GM19468 (cell line): ENCODE data around the gene LARP6.
"Not testable (repeated sequence)": the region's sequence is repeated elsewhere in the genome, so short reads cannot be mapped to it uniquely, and the experiment has no call there.

Source experiments
- ATAC-seq: cut with Tn5 transposase; IDR thresholded peaks from one replicate; pipeline ENCODE4 v1.9.1; 2021; ENCODE audit warnings: mild to moderate bottlenecking, moderate library complexity, moderate number of reproducible peaks; ENCODE audit not compliant: unreplicated experiment; ENCODE audit errors: extremely low read depth

Gene LARP6

GRCh38 chr15:70859322-70859908, 5.5 kb upstream of the LARP6 start:
- no peak for ATAC-seq

DNA sequence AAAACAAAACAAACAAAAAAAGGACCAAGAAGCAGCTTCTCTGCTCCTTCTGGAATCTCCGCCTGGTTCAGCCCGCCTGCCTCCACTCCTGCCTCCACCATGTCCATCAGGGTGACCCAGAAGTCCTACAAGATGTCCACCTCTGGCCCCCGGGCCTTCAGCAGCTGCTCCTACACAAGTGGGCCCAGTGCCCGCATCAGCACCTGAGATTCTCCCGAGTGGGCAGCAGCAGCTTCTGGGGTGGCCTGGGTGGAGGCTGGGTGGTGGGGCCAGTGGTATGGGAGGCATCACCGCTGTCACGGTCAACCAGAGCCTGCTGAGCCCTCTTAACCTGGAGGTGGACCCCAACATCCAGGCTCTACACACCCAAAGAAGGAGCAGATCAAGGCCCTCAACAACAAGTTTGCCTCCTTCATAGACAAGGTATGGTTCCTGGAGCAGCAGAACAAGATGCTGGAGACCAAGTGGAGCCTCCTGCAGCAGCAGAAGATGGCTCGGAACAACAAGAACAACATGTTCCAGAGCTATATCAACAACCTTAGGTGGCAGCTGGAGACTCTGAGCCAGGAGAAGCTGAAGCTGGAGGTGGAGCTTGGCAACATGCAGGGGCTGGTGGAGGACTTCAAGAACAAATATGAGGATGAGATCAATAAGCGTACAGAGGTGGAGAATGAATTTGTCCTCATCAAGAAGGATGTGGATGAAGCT, 4.8 kb upstream of the LARP6 start:
- ATAC-seq: not testable (repeated sequence)

- no peak for ATAC-seq
Measured at GRCh38 chr15:70857562-70858285, 3.8 kb upstream of the LARP6 start.

- no peak for ATAC-seq
Measured at GRCh38 chr15:70856884-70857561, 3.1 kb upstream of the LARP6 start.

DNA sequence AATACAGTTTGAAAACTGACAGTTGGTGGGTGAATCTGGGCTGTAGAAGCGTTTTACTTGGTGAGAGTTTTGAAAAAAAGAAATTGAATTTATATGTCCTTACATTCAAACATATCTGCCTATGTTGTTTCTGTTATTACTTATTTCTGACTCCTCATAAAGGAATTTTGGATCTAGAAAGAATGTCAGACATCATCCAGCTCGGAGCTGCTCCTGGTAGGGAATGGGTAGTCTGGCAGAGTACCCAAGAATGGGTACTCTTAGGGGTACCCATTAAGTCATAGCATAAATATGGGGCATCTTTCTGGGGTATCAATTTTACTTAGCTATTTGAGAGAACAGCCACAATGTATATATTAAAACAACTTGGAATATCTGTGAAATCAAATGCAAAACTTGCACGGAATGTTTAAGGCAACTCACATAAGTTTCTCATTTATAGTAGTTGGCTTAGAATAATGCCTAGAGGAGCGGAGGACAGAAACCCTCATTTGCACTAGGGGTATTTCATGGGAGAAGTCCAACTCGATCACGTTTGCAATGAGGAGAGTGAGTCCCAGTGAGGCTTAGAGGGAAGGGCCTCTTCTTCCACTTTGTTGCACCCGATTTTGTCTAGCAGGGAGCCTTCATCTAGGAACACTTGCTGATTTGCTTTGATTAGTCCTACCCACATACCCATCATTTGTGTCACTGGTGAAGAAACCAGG, 2.4 kb upstream of the LARP6 start:
- no peak for ATAC-seq

DNA sequence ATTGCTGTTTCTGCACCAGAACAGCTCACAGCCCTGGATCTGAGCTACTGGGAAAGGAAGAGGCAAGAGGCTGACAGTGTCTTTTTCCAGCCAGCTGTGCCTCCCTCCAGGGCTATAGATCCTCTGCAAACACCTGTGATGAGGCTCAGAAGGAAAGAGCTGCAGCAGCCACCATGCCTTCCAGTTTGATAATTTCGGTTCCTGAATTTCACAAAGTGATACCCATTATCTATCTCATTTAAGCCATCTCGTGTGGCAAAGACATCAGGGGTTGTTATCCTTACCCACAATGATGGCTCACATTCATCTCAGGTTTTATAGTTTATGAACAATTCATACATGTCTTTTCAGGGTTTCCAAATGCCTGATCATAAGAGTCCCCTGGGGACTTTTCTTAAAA, 1.8 kb upstream of the LARP6 start:
- ATAC-seq: no peak

GRCh38 chr15:70854666-70854976, 664 bp upstream of the LARP6 start:
- no peak for ATAC-seq

DNA sequence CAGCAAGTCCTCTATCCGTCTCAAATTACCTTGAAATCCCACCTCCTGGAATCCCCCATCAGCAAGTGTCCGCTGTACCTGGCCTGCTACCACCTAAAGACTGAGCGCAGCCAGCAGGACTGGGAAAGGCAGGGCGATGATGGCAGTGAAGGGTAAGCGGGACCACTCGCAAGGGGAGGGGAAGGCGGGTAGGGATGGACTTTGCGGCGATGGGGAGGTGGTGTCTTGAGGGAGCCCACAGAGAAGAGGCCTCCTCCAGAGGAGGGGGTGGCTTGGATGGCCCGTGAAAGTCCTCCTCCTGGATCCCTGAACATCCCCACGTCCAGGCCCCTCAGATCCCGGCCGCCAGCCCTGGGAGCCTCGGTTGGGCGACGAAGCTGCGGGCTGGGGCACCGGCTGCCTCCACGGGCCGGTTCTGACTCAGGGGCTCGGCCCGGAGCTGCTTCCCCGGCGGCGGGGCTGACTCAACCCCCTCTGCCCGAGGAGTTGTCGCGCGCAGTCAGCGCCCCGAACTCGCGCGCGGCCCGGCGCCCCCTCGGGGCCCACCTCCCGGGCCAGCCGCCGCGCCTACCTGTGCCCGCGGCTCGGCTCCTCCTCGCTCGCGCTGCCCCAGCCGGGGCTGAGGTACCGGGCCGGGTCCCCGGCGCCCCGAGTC, 512 bp downstream of the LARP6 start:
- ATAC-seq: no peak

GRCh38 chr15:70852501-70853317, 1.2 kb downstream of the LARP6 start:
- no peak for ATAC-seq

DNA sequence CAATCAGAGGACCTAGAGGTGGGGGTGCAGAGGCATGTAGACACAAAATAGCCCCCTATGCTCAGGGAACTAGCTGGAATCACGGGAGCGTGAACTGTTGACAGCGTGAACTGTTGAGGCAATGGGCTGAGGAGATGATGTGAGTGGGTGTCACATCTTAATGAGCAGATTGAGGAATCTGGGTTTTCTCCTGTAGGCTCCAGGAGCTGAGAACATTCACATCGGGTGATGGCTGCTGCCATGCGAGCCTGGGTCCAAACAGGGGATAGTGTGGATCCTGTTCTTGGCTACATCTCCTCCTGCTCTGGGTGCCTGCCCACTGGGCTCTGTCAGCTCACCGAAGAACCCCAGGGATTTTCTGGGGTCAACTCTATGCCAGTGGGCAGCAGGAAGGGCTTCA, 2.1 kb downstream of the LARP6 start:
- no peak for ATAC-seq

DNA sequence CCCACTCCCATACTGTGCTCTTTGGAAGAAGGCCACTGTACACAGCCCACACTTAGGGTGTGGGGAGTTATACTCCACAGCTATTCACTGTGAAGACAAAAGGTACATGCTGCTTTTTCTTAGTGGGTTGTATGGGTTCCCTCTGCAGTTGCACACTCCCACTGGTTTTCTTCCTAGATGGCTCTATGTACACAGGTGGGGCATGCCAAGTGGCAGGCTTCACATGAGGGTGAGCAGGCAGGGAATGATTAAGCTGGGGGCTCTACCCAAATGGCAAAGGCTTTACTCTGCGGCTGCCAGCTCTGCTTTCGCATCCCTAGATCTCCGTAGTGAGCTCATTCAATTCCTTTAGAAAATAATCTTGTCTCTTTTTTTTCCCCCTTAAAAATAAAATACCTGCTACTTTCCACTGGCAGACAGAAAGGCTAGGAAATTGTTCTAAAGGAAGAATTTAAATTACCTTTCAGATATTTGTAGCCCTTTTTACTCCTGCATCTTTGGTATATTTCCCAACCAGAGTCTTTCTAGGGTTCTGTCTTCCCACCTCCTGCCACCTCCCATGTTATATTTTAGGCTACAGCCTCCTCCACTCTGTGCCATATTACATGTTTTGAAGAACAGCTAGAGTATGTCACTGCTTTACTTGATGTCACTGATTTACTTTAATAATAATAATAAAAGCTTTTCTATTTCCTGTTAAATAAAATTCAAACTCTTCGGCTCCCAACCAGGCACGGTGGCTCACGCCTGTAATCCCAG, 8.2 kb downstream of the LARP6 start:
- ATAC-seq: no peak

GRCh38 chr15:70837476-70837875, 16.5 kb downstream of the LARP6 start:
- no peak for ATAC-seq

DNA sequence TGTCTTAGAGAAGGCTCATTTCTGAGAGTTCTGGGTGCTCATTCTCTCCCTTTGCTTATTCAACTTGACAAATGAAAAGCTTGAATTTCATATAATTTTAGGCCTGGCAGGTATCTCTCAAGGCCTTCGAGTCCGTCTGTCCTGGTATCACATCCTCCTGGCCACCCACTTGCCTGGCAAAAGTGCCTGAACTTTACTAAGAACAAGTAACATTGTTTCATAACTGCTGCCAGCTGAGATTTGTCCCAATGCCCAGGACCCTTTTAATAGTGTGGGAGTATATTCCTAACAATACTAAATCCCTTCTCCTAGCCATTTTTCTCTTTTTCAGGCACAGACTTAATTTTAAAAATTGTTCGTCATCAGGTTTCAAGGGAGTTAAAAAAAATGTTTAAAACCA, 18.1 kb downstream of the LARP6 start:
- ATAC-seq: no peak

- no peak for ATAC-seq
Measured at GRCh38 chr15:70835415-70835814, 18.5 kb downstream of the LARP6 start.

GRCh38 chr15:70834999-70835398, 19.0 kb downstream of the LARP6 start:
- ATAC-seq: no peak

- ATAC-seq: no peak
Measured at GRCh38 chr15:70833861-70834765, 19.8 kb downstream of the LARP6 start.

GRCh38 chr15:70833422-70833821, 20.5 kb downstream of the LARP6 start:
- no peak for ATAC-seq

GRCh38 chr15:70832176-70832575, 21.8 kb downstream of the LARP6 start:
- no peak for ATAC-seq
